ENCODE measurements around the gene WWC1.

The WWC1 gene

GRCh38 chr5:168467755-168468330 is 176.4 kb downstream of the WWC1 start:
- no peak overlapping the region for H3K4me2 ChIP-seq (ENCODE audit: low read depth, low read length)
- H3K79me2 ChIP-seq (ENCODE audit: low read length): no peaks in the 10 kb centered on the region
- no peaks in the 10 kb centered on the region for H3K4me1 ChIP-seq (ENCODE audit: low read length)
- no peaks in the 10 kb centered on the region for H3K36me3 ChIP-seq (replicated peaks; ENCODE audit: insufficient read depth, low read length)
- no peak overlapping the region for H3K27ac ChIP-seq (ENCODE audit: low read length)
- H3K9me2 ChIP-seq (replicated peaks; ENCODE audit: insufficient read depth, low read length): no peaks in the 10 kb centered on the region
- no peak overlapping the region for H3K4me3 ChIP-seq (ENCODE audit: low read length)
- DNase-seq: no peak
- H3K27me3 ChIP-seq (replicated peaks; ENCODE audit: insufficient read depth, low read length): no peaks in the 10 kb centered on the region
- H3K9ac ChIP-seq (ENCODE audit: low read length): no peak overlapping the region
- TF ChIP-seq, protein P1, sequence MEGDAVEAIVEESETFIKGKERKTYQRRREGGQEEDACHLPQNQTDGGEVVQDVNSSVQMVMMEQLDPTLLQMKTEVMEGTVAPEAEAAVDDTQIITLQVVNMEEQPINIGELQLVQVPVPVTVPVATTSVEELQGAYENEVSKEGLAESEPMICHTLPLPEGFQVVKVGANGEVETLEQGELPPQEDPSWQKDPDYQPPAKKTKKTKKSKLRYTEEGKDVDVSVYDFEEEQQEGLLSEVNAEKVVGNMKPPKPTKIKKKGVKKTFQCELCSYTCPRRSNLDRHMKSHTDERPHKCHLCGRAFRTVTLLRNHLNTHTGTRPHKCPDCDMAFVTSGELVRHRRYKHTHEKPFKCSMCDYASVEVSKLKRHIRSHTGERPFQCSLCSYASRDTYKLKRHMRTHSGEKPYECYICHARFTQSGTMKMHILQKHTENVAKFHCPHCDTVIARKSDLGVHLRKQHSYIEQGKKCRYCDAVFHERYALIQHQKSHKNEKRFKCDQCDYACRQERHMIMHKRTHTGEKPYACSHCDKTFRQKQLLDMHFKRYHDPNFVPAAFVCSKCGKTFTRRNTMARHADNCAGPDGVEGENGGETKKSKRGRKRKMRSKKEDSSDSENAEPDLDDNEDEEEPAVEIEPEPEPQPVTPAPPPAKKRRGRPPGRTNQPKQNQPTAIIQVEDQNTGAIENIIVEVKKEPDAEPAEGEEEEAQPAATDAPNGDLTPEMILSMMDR (IDR thresholded peaks at IDR 0.05; ENCODE audit: low read length): no peak
- TF ChIP-seq EZH2 (optimal IDR thresholded peaks at IDR 0.05; ENCODE audit: low read depth, low read length) (no peak), EZH2phosphoT487 (IDR thresholded peaks at IDR 0.05; ENCODE audit: low read length) (no peak)
- H4K20me1 ChIP-seq (ENCODE audit: insufficient read depth, low read length): no peaks in the 10 kb centered on the region
- H3K9me3 ChIP-seq (replicated peaks; ENCODE audit: insufficient read depth, low read length): no peaks in the 10 kb centered on the region
- H2AFZ ChIP-seq (ENCODE audit: low read length): no peak overlapping the region
- no peaks in the 10 kb centered on the region for H3F3A ChIP-seq (ENCODE audit: insufficient read depth, low read length)

DNA sequence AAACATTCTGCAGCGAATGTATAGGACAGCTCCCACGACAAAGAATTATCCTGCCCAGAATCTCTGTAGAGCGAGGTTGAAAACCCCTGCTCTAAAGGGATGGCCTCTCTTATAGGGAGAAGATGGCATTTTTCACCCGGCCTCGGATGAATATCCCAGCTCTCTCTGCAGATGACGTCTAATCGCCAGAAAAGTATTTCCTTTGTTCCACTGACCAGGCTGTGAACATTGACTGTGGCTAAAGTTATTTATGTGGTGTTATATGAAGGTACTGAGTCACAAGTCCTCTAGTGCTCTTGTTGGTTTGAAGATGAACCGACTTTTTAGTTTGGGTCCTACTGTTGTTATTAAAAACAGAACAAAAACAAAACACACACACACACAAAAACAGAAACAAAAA is 177.4 kb downstream of the WWC1 start:
- no peak overlapping the region for H3K4me2 ChIP-seq (ENCODE audit: low read depth, low read length)
- H3K36me3 ChIP-seq (replicated peaks; ENCODE audit: insufficient read depth, low read length): no peaks in the 10 kb centered on the region
- no peak overlapping the region for H3K9ac ChIP-seq (ENCODE audit: low read length)
- DNase-seq: no peak
- no peaks in the 10 kb centered on the region for H3F3A ChIP-seq (ENCODE audit: insufficient read depth, low read length)
- TF ChIP-seq, protein P1 (IDR thresholded peaks at IDR 0.05; ENCODE audit: low read length): no peak
- TF ChIP-seq EZH2 (optimal IDR thresholded peaks at IDR 0.05; ENCODE audit: low read depth, low read length) (no peak), EZH2phosphoT487 (IDR thresholded peaks at IDR 0.05; ENCODE audit: low read length) (no peak)
- no peak overlapping the region for H3K4me3 ChIP-seq (ENCODE audit: low read length)
- H2AFZ ChIP-seq (ENCODE audit: low read length): no peak overlapping the region
- H3K4me1 ChIP-seq (ENCODE audit: low read length): no peaks in the 10 kb centered on the region
- no peaks in the 10 kb centered on the region for H3K79me2 ChIP-seq (ENCODE audit: low read length)
- H4K20me1 ChIP-seq (ENCODE audit: insufficient read depth, low read length): no peaks in the 10 kb centered on the region
- H3K9me2 ChIP-seq (replicated peaks; ENCODE audit: insufficient read depth, low read length): no peaks in the 10 kb centered on the region
- no peak overlapping the region for H3K27ac ChIP-seq (ENCODE audit: low read length)
- H3K9me3 ChIP-seq (replicated peaks; ENCODE audit: insufficient read depth, low read length): no peaks in the 10 kb centered on the region
- H3K27me3 ChIP-seq (replicated peaks; ENCODE audit: insufficient read depth, low read length): no peaks in the 10 kb centered on the region

- TF ChIP-seq EZH2phosphoT487 (IDR thresholded peaks at IDR 0.05; ENCODE audit: low read length): no peak
- TF ChIP-seq EZH2 (optimal IDR thresholded peaks at IDR 0.05; ENCODE audit: low read depth, low read length): no peak
- TF ChIP-seq, protein P1 (IDR thresholded peaks at IDR 0.05; ENCODE audit: low read length): no peak
- no peak for DNase-seq
- no peaks in the 10 kb centered on the region for H3K79me2 ChIP-seq (ENCODE audit: low read length)
- no peaks in the 10 kb centered on the region for H3K4me1 ChIP-seq (ENCODE audit: low read length)
- H2AFZ ChIP-seq (ENCODE audit: low read length): no peak overlapping the region
- no peaks in the 10 kb centered on the region for H3F3A ChIP-seq (ENCODE audit: insufficient read depth, low read length)
- no peaks in the 10 kb centered on the region for H3K36me3 ChIP-seq (replicated peaks; ENCODE audit: insufficient read depth, low read length)
- H3K9me2 ChIP-seq (replicated peaks; ENCODE audit: insufficient read depth, low read length): no peaks in the 10 kb centered on the region
- no peak overlapping the region for H3K4me2 ChIP-seq (ENCODE audit: low read depth, low read length)
- no peak overlapping the region for H3K27ac ChIP-seq (ENCODE audit: low read length)
- H3K9me3 ChIP-seq (replicated peaks; ENCODE audit: insufficient read depth, low read length): no peaks in the 10 kb centered on the region
- no peak overlapping the region for H3K4me3 ChIP-seq (ENCODE audit: low read length)
- no peaks in the 10 kb centered on the region for H4K20me1 ChIP-seq (ENCODE audit: insufficient read depth, low read length)
- no peaks in the 10 kb centered on the region for H3K27me3 ChIP-seq (replicated peaks; ENCODE audit: insufficient read depth, low read length)
- H3K9ac ChIP-seq (ENCODE audit: low read length): no peak overlapping the region
These were observed 178.4 kb downstream of the WWC1 start for GRCh38 chr5:168469816-168470215.
